Spleen (tissue), 11 donors: ENCODE measurements around the gene NFKBIE. TPM values are rescaled to one million over a fixed set of nuclear protein-coding genes. Genes with fewer than 3 reads are reported as not detected.
A peak's percentile ranks its signal among the peaks of the same experiment; 100 is the strongest.

ENCODE experiments used
- DNase-seq: peaks from one replicate; pipeline ENCODE4 v3.0.0-alpha.2; 2020
- H3K27ac ChIP-seq, 8 donors: fragments of 200-600 bp; sonication (generic) in 7 of 8; 1 replicate in 4 of 8; 2 replicates in 4 of 8; pipeline versions ENCODE4 v1.5.0 to v1.8.0; 2016 to 2021; ENCODE audit warnings: inconsistent platforms in 4 of 8, mild to moderate bottlenecking in 4 of 8, moderate library complexity in 1 of 8
- H3K27me3 ChIP-seq, 7 donors: fragments of 200-600 bp; sonication (generic) in 6 of 7; replicated peaks in 1 of 7; 1 replicate in 4 of 7; 2 replicates in 3 of 7; pipeline versions ENCODE4 v1.5.0 to v1.8.0; 2016 to 2021; ENCODE audit warnings: inconsistent platforms in 3 of 7, mild to moderate bottlenecking in 1 of 7
- H3K36me3 ChIP-seq, 6 donors: fragments of 200-600 bp; sonication (generic) in 5 of 6; 1 replicate in 4 of 6; 2 replicates in 2 of 6; pipeline versions ENCODE4 v1.5.0 to v1.8.0; 2016 to 2021; ENCODE audit warnings: inconsistent platforms in 2 of 6
- H3K4me1 ChIP-seq, 6 donors: fragments of 200-600 bp; sonication (generic) in 5 of 6; 1 replicate in 3 of 6; 2 replicates in 3 of 6; pipeline versions ENCODE4 v1.5.0 to v1.8.0; 2016 to 2021; ENCODE audit warnings: inconsistent platforms in 3 of 6
- H3K4me3 ChIP-seq, 8 donors: fragments of 200-600 bp; sonication (generic) in 7 of 8; 1 replicate in 4 of 8; 2 replicates in 4 of 8; pipeline versions ENCODE4 v1.5.0 to v1.8.0; 2016 to 2021; ENCODE audit warnings: inconsistent platforms in 4 of 8, mild to moderate bottlenecking in 4 of 8, moderate library complexity in 2 of 8
- H3K9me3 ChIP-seq, 8 donors: fragments of 200-600 bp; sonication (generic) in 7 of 8; 1 replicate in 4 of 8; 2 replicates in 4 of 8; pipeline versions ENCODE4 v1.5.0 to v1.8.0; 2016 to 2021; ENCODE audit warnings: inconsistent platforms in 4 of 8
- CTCF ChIP-seq, 11 experiments: fragments of 200-600 bp in 7 of 11; fragments of 450-650 bp in 4 of 11; sonication (generic) in 4 of 11; IDR thresholded peaks in 8 of 11; conservative IDR thresholded peaks in 3 of 11; 1 replicate in 7 of 11; 2 replicates in 4 of 11; pipeline versions ENCODE4 v1.4.0 to v1.8.0; 2016 to 2021; ENCODE audit warnings: antibody characterized with exemption in 11 of 11, inconsistent platforms in 4 of 11, mild to moderate bottlenecking in 1 of 11
- POLR2A ChIP-seq, 3 donors: fragments of 450-650 bp; IDR thresholded peaks; one replicate each; pipeline ENCODE4 v1.5.1; 2017; ENCODE audit warnings: antibody characterized with exemption in 3 of 3, mild to moderate bottlenecking in 1 of 3
- POLR2AphosphoS5 ChIP-seq, 3 donors: sonication (generic); formaldehyde crosslinking; IDR thresholded peaks; one replicate each; pipeline ENCODE4 v1.5.1; 2017; ENCODE audit warnings: antibody characterized with exemption in 3 of 3
- WGBS, 5 donors: extraction: QIAGEN DNeasy Blood & Tissue Kit in 3 of 5; methylation state at CpG; one replicate each; pipeline versions ENCODE4 v1.1.5 to v1.1.7; 2013 to 2018; 5-methylcytosine and 5-hydroxymethylcytosine counted together
- intact Hi-C: fragments of 100-400 bp; cut with DNase I; formaldehyde crosslinking; loops from one replicate; pipeline ENCODE4 v1.15.0; 2023; ENCODE audit warnings: low total_unique reads
- polyA plus RNA-seq, 3 donors: library from polyadenylated mRNA; stranded (reverse); fragments of 200-250 nt; gene quantifications; one replicate each; pipeline ENCODE4 v1.2.1, GENCODE V29; 2013
- total RNA-seq, 7 donors: library from RNA; depleted of rRNA in 3 of 7; stranded (reverse); fragments of >200 nt in 3 of 7; fragmentation: NEBNext Ultra II Directional in 4 of 7; extraction: Animal tissue kit (Norgen Biotek cat#: 25700) in 4 of 7; gene quantifications; one replicate each; pipeline versions ENCODE4 v1.1.0 to v1.2.1, GENCODE V29; 2016 to 2021
- donor health status: healthy with polysubstance abuse.
- donor health status: DM: no; HTN: no; CAD: no; lungs with moderate emphysema.
- donor health status: DM: no; HTN: no; CAD: no.
- donor health status: Bipolar disorder and iron deficiency.
- donor health status: healthy.
- donor health status: DM: no; HTN: no; CAD: no.
- donor health status: DM: yes; HTN: yes; CAD: no.

NFKBIE gene
- total and polyA plus RNA-seq, 10 donors: 32.2 to 89.7 (median 49.0) TPM

DNA sequence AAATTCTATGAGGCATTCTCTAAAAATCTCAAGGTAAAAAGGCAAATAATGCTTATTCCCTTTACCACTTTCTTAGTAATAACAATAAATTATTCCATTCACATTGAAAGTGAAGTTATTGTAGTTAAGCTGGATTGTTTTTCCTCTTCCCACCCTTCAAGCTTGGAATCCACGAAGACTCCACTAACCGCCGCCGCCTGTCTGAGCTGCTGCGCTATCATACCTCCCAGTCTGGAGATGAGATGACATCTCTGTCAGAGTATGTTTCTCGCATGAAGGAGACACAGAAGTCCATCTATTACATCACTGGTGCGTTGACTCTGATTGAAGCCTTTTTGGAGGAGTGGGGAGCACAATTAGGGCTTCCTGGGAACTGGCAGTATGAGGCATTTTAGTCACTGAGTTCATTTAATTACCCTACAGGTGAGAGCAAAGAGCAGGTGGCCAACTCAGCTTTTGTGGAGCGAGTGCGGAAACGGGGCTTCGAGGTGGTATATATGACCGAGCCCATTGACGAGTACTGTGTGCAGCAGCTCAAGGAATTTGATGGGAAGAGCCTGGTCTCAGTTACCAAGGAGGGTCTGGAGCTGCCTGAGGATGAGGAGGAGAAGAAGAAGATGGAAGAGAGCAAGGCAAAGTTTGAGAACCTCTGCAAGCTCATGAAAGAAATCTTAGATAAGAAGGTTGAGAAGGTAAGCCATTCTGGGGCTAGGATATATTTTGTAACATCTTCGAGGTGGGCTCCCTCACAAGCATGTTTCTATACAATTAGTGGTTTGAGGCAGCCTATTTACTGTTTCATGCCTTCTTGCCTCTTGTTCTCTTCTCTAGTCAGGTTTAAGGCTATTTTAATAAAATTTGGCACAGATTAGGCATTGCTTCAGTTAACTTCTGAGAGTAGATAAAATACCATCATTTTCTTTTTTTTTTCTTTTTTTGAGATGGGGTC is 13.5 kb downstream of the NFKBIE start:
- TF ChIP-seq POLR2AphosphoS5 (IDR thresholded peaks at IDR 0.05) (no peak), POLR2A (IDR thresholded peaks at IDR 0.05) (no peak), CTCF (IDR thresholded peaks at IDR 0.05 in 8 of 11, conservative IDR thresholded peaks at IDR 0.05 in 3 of 11) (no peak)
- Histone ChIP-seq H3K27ac (peak overlapping the region in 1 of 8 donors; percentile 8), H3K9me3 (no peaks in the 10 kb centered on the region), H3K27me3 (no peaks in the 10 kb centered on the region), H3K4me3 (no peak overlapping the region), H3K36me3 (peaks cover 10 to 80% (median 74%) of the 10 kb centered on the region in 6 donors), H3K4me1 (peaks cover 27 to 94% (median 74%) of the 10 kb centered on the region in 6 donors)
- intact Hi-C loops: no loop called here
- 86 to 92% (median 90%) methylated on average over 14 of the region's 14 CpGs for WGBS, 5 donors
- peak; percentile 57 for DNase-seq

GRCh38 chr6:44250718-44251123 is 14.6 kb downstream of the NFKBIE start:
- no peaks in the 10 kb centered on the region for H3K9me3 ChIP-seq

GRCh38 chr6:44250067-44250717 is 15.2 kb downstream of the NFKBIE start:
- Histone ChIP-seq H3K4me1 (peaks cover 21 to 88% (median 66%) of the 10 kb centered on the region in 6 donors), H3K27ac (peak overlapping the region in 1 of 8 donors; percentile 13), H3K9me3 (no peaks in the 10 kb centered on the region), H3K27me3 (no peaks in the 10 kb centered on the region), H3K36me3 (peaks cover 10 to 72% (median 68%) of the 10 kb centered on the region in 6 donors), H3K4me3 (no peak overlapping the region)
- no peak for DNase-seq
- intact Hi-C loops: no loop called here
- TF ChIP-seq POLR2A (IDR thresholded peaks at IDR 0.05) (no peak), CTCF (IDR thresholded peaks at IDR 0.05 in 8 of 11, conservative IDR thresholded peaks at IDR 0.05 in 3 of 11) (no peak), POLR2AphosphoS5 (IDR thresholded peaks at IDR 0.05) (no peak)
- 60 to 70% (median 64%) methylated on average over 6 of the region's 6 CpGs for WGBS, 5 donors

More at GRCh38 chr6:44250718-44251123, 14.6 kb downstream of the NFKBIE start:
- WGBS, 5 donors: 65 to 88% (median 78%) methylated on average over 3 of the region's 3 CpGs
- TF ChIP-seq POLR2AphosphoS5 (IDR thresholded peaks at IDR 0.05) (no peak), POLR2A (IDR thresholded peaks at IDR 0.05) (no peak), CTCF (IDR thresholded peaks at IDR 0.05 in 8 of 11, conservative IDR thresholded peaks at IDR 0.05 in 3 of 11) (no peak)
- peak overlapping the region in 1 of 8 donors; percentile 13 for H3K27ac ChIP-seq
- peaks cover 10 to 77% (median 72%) of the 10 kb centered on the region in 6 donors for H3K36me3 ChIP-seq
- H3K4me3 ChIP-seq: no peak overlapping the region
- no peak for DNase-seq
- intact Hi-C loops: no loop called here
- H3K27me3 ChIP-seq: no peaks in the 10 kb centered on the region
- H3K4me1 ChIP-seq: peaks cover 20 to 88% (median 67%) of the 10 kb centered on the region in 6 donors
